GM12878 (cell line): ENCODE results near the gene LRRC75A. TPM values are rescaled to one million over a fixed set of nuclear protein-coding genes. Genes with fewer than 3 reads are reported as not detected.

Experiments
- ATAC-seq: fragments of 200-7000 bp; cut with Tn5 transposase; 3 replicates; pipeline ENCODE4 v1.9.1; 2020; ENCODE audit warnings: mild to moderate bottlenecking, moderate library complexity
- BruUV-seq: library from RNA; stranded (reverse); fragments of 400-500 nt; replicated peaks from 2 replicates; lab custom pipeline; 2021; lab: Mats Ljungman, UMichigan
- CTCF ChIA-PET: fragments of 300-600 bp; sonication (Branson Sonifier 250); formaldehyde crosslinking; extraction: SDS; loops from one replicate; lab custom pipeline; 2021; ENCODE audit warnings: inconsistent platforms; lab: Yijun Ruan, JAX
- POLR2A ChIA-PET: fragments of 350-600 bp; formaldehyde crosslinking; extraction: SDS; loops from one replicate; lab custom pipeline; 2021; ENCODE audit warnings: inconsistent platforms; lab: Charles Lee
- RAD21 ChIA-PET: fragments of 300-600 bp; sonication (Branson Sonifier 250); formaldehyde crosslinking; loops from one replicate; lab custom pipeline; 2023; ENCODE audit warnings: antibody characterized with exemption; ENCODE audit not compliant: unreplicated experiment; lab: Charles Lee
- SMC1A ChIA-PET: fragments of 300-600 bp; sonication (Branson Sonifier 250); formaldehyde crosslinking; loops from one replicate; lab custom pipeline; 2023; ENCODE audit not compliant: unreplicated experiment, uncharacterized antibody; lab: Charles Lee
- DNase-seq: peaks from one replicate; pipeline ENCODE4 v3.0.0-alpha.2; 2011; ENCODE audit warnings: low read depth, low spot score
- FAIRE-seq: peaks from 3 replicates; lab custom pipeline; 2011; peaks lifted over from hg19 to GRCh38; lab: Jason Lieb, UNC
- H2AFZ ChIP-seq: 2 replicates; pipeline ENCODE4 v1.6.0; 2011; ENCODE audit warnings: low read depth, low read length, control low read depth; ENCODE audit not compliant: control insufficient read depth
- H3K27ac ChIP-seq: 2 replicates; pipeline ENCODE4 v1.5.1; 2011; ENCODE audit warnings: control low read depth; ENCODE audit not compliant: control insufficient read depth, insufficient read depth
- H3K27me3 ChIP-seq, 2 experiments: replicated peaks in 1 of 2; 2 replicates each; pipeline versions ENCODE4 v1.6.0 to v1.6.1; 2011; ENCODE audit warnings: low read length in 1 of 2; ENCODE audit not compliant: control insufficient read depth in 2 of 2, insufficient read depth in 2 of 2
- H3K36me3 ChIP-seq, 2 experiments: 2 replicates each; pipeline ENCODE4 v1.5.1; 2011; ENCODE audit warnings: low read length in 1 of 2; ENCODE audit not compliant: control insufficient read depth in 2 of 2, insufficient read depth in 2 of 2
- H3K4me1 ChIP-seq: 2 replicates; pipeline ENCODE4 v1.6.1; 2011; ENCODE audit warnings: mild to moderate bottlenecking, low read length, moderate library complexity, mixed read lengths; ENCODE audit not compliant: control insufficient read depth, insufficient read depth
- H3K4me2 ChIP-seq: 2 replicates; pipeline ENCODE4 v1.6.0; 2011; ENCODE audit warnings: control low read depth; ENCODE audit not compliant: control insufficient read depth, insufficient read depth
- H3K4me3 ChIP-seq: fragments of 200-600 bp; sonication (generic); 2 replicates; pipeline ENCODE4 v1.5.1; 2016
- H3K79me2 ChIP-seq: 2 replicates; pipeline ENCODE4 v1.6.0; 2011; ENCODE audit warnings: low read length; ENCODE audit not compliant: control insufficient read depth, insufficient read depth
- H3K9ac ChIP-seq: 2 replicates; pipeline ENCODE4 v1.8.0; 2011; ENCODE audit warnings: low read length, control low read depth, mixed read lengths; ENCODE audit not compliant: control insufficient read depth, insufficient read depth
- H3K9me3 ChIP-seq: replicated peaks from 3 replicates; pipeline ENCODE4 v1.5.1; 2011; ENCODE audit warnings: mild to moderate bottlenecking, low read length; ENCODE audit not compliant: control insufficient read depth, insufficient read depth
- H4K20me1 ChIP-seq: 2 replicates; pipeline ENCODE4 v1.6.0; 2011; ENCODE audit not compliant: control insufficient read depth, insufficient read depth
- BCLAF1 ChIP-seq: fragments of 450-650 bp; IDR thresholded peaks from 2 replicates; pipeline ENCODE4 v1.6.1; 2017; ENCODE audit warnings: antibody characterized with exemption, mild to moderate bottlenecking, moderate library complexity
- CHD4 ChIP-seq: fragments of 200-600 bp; sonication (generic); IDR thresholded peaks from 2 replicates; pipeline ENCODE4 v1.6.1; 2016; ENCODE audit warnings: mild to moderate bottlenecking
- E4F1 ChIP-seq: fragments of 450-650 bp; IDR thresholded peaks from 2 replicates; pipeline ENCODE4 v1.6.1; 2018; ENCODE audit warnings: borderline replicate concordance, mild to moderate bottlenecking; ENCODE audit not compliant: partially characterized antibody
- FOS ChIP-seq: IDR thresholded peaks from 3 replicates; pipeline ENCODE4 v1.6.1; 2011; ENCODE audit warnings: borderline replicate concordance; ENCODE audit not compliant: insufficient read length; ENCODE audit errors: extremely low read depth
- FOXK2 ChIP-seq: fragments of 450-650 bp; IDR thresholded peaks from 2 replicates; pipeline ENCODE4 v1.6.1; 2017; ENCODE audit warnings: mild to moderate bottlenecking, moderate library complexity
- HDAC2 ChIP-seq: fragments of 200-600 bp; sonication (generic); IDR thresholded peaks from 2 replicates; pipeline ENCODE4 v1.6.1; 2017
- IRF4 ChIP-seq: IDR thresholded peaks from 2 replicates; pipeline ENCODE4 v1.6.1; 2011; ENCODE audit warnings: low read depth, low read length
- MYB ChIP-seq: fragments of 150-350 bp; IDR thresholded peaks from 2 replicates; pipeline ENCODE4 v1.6.1; 2014; ENCODE audit warnings: mild to moderate bottlenecking, low read depth, low read length, borderline replicate concordance
- RAD51 ChIP-seq: fragments of 450-650 bp; IDR thresholded peaks from 2 replicates; pipeline ENCODE4 v1.6.1; 2016; ENCODE audit warnings: moderate library complexity, mild to moderate bottlenecking, inconsistent platforms
- RFX5 ChIP-seq: IDR thresholded peaks from 2 replicates; pipeline ENCODE4 v1.6.1; 2011; ENCODE audit warnings: low read depth, low read length, improper control_type of control experiment
- RUNX3 ChIP-seq: IDR thresholded peaks from 2 replicates; pipeline ENCODE4 v1.6.1; 2012; ENCODE audit warnings: low read length, inconsistent platforms
- SIX5 ChIP-seq: IDR thresholded peaks from 2 replicates; pipeline ENCODE4 v1.6.1; 2011; ENCODE audit warnings: mild to moderate bottlenecking, low read depth, low read length, moderate library complexity; ENCODE audit not compliant: severe bottlenecking
- WGBS: methylation state at CpG from one replicate; pipeline ENCODE4 v1.1.6; 2016; ENCODE audit warnings: low lambda C conversion rate; ENCODE audit not compliant: insufficient replicate concordance, insufficient coverage; ENCODE audit errors: missing lambda C conversion rate; 5-methylcytosine and 5-hydroxymethylcytosine counted together
- in situ Hi-C: fragments of 300-500 bp; cut with MboI; formaldehyde crosslinking; loops from 9 replicates; pipeline ENCODE4 v1.14.3; 2018; ENCODE audit warnings: mixed read lengths
- intact Hi-C: fragments of 100-400 bp; cut with micrococcal nuclease; formaldehyde crosslinking; loops from one replicate; pipeline ENCODE4 v1.14.2; 2022; ENCODE audit not compliant: unreplicated experiment
- polyA plus RNA-seq, 11 experiments: library from polyadenylated mRNA; depleted of rRNA in 4 of 11; unstranded in 6 of 11; stranded (reverse) in 5 of 11; fragments of >200 nt; fragmentation: Nextera tagmentation in 4 of 11; fragmentation: Illumina TruSeq in 1 of 11; extraction: Ambion mirVana in 4 of 11; extraction: Trizol in 1 of 11; gene quantifications; 1 replicate in 1 of 11; 2 replicates in 10 of 11; pipeline versions ENCODE4 v1.2.1 to v1.2.3, GENCODE V29; 2011 to 2016; ENCODE audit warnings: inconsistent platforms in 2 of 11, missing spikeins in 2 of 11, low read depth in 1 of 11
- total RNA-seq, 4 experiments: library from RNA; depleted of rRNA in 3 of 4; stranded (reverse); fragments of >200 nt in 3 of 4; fragmentation: Illumina TruSeq in 1 of 4; extraction: Trizol in 1 of 4; gene quantifications; 2 replicates each; pipeline versions ENCODE4 v1.2.1 to v1.2.3, GENCODE V29; 2013 to 2021
- TF ChIP-seq, protein P1 (sequence below): fragments of 450-650 bp; conservative IDR thresholded peaks from 2 replicates; pipeline ENCODE4 v1.6.1; 2017; ENCODE audit warnings: mild to moderate bottlenecking, moderate library complexity

Gene LRRC75A
- total and polyA plus RNA-seq, 10 of the 15 experiments (the other 5 are each of a cell fraction or from before 2014, with no cell fraction given): 0.01 to 1.3 (median 0.09) TPM; not detected in 2

DNA sequence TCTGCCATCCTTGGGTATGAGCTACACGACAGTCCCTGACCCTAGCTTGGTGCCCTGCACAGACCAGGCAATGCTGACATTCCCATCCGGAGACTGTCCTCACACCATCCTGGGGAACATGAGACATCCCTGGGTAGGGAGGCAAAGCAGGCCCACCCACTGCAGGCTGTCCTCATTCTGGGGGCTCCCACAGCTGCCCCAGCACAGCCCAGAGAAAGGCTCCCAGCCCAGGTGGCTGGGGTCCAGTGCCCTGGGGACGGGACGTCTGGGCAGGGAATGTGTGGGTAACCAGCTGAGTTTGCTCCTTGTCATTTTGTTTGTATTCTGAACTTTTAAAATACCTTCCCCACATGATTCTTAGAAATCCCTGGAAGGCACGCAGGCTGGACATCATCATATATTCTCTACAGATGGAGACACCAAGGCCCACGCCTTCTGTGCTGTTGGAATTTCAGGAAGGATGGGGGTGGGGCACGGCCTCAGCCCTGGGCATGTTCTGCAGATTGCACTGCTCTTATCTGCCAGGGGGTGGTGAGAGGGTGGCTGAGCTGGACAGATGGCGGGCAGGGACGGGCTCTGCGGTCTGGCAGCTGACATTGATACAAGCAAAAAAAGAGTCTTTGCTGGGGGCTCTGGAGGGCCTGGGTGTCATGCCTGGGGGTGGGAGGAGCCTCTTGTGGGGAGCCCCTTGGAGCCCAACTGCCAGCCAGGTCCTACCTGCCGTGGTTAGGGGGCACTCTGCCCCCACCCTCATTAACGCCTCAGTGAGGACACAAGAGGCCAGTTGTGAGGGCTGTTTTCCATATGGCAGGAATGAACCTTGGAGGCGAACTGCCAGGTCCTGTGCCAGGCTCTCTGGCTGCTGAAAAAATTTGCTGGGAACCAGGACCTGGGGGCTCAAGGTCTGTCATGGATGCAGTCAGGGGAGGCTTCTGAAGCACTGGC, 28.4 kb downstream of the LRRC75A start (continued):
- TF ChIP-seq E4F1 (no peak), SIX5 (no peak), FOS (no peak), CHD4 (no peak), RAD51 (no peak)

DNA sequence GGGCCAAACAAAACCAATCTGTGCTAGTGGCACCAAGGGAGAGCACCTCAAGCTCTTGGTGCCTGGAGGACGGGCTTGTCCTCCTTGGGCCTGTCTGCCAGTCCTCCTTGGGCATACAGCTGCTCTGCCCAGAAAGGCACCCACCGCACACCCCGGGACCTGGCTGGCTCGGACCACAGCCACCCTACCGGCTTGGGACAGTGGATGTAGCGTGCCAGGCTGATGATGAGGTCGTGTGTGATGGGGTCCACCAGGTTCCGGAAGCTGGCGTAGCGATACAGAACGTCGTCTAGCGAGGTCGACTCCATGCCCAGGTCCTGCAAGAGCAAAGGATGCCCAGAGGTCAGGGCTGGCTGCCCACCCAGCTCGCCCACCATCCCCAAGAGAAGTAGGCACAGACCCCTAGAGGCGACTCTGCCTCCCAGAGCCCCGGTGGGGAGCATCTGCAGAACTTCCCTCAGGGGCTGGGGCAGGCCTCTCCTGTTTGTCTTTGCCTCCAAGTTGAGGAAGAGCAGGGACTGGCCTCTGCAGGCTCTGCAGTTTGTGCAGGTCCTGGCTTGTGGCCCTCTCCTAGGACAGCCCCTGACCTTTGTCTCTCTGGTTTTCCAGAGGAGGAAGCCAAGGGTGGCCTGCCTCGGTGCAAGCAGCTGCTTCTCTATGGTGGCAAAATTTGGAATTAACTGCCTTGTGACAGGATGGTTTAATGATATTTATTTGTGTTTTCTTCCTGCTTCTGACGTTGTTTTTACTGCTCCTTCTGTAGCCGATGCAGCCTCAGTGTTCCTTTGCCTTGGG, 29.7 kb downstream of the LRRC75A start:
- Histone ChIP-seq H3K36me3 (no peaks in the 10 kb centered on the region; a peak in 1 of 4 replicates), H3K4me1 (no peaks in the 10 kb centered on the region), H3K79me2 (no peaks in the 10 kb centered on the region), H3K27ac (no peak overlapping the region), H3K9ac (no peak overlapping the region), H3K4me2 (no peak overlapping the region), H2AFZ (no peak overlapping the region), H4K20me1 (no peaks in the 10 kb centered on the region), H3K4me3 (no peak overlapping the region), H3K9me3 (no peaks in the 10 kb centered on the region), H3K27me3 (no peaks in the 10 kb centered on the region)
- ChIA-PET SMC1A (no interaction called here), RAD21 (no interaction called here), POLR2A (no interaction called here), CTCF (interaction anchor here (1.0 kb wide), 1 partner anchor 10 kb away, joined by 3 read pairs; no protein-coding TSS in a partner anchor)
- no TSS peak for BruUV-seq
- DNase-seq (no peak), FAIRE-seq (no peak), ATAC-seq (no peak)
- intact Hi-C loops: no loop called here
- TF ChIP-seq FOXK2 (no peak), HDAC2 (no peak), MYB (no peak), IRF4 (no peak), RUNX3 (no peak), BCLAF1 (no peak), RFX5 (no peak)
- TF ChIP-seq, protein P1, sequence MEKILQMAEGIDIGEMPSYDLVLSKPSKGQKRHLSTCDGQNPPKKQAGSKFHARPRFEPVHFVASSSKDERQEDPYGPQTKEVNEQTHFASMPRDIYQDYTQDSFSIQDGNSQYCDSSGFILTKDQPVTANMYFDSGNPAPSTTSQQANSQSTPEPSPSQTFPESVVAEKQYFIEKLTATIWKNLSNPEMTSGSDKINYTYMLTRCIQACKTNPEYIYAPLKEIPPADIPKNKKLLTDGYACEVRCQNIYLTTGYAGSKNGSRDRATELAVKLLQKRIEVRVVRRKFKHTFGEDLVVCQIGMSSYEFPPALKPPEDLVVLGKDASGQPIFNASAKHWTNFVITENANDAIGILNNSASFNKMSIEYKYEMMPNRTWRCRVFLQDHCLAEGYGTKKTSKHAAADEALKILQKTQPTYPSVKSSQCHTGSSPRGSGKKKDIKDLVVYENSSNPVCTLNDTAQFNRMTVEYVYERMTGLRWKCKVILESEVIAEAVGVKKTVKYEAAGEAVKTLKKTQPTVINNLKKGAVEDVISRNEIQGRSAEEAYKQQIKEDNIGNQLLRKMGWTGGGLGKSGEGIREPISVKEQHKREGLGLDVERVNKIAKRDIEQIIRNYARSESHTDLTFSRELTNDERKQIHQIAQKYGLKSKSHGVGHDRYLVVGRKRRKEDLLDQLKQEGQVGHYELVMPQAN: no peak
- 85% methylated on average over 18 of the region's 20 CpGs for WGBS
- in situ Hi-C loops: no loop called here
